Fibroblast of pulmonary artery (primary cell): ENCODE data around the gene SNX18.
A peak's percentile ranks its signal among the peaks of the same experiment; 100 is the strongest.
"Not testable (repeated sequence)": the region's sequence is repeated elsewhere in the genome, so short reads cannot be mapped to it uniquely, and the experiment has no call there.

ENCODE experiments used
- DNase-seq: peaks from one replicate; pipeline ENCODE4 v3.0.0-alpha.2; 2010; ENCODE audit warnings: low read depth
- H3K4me3 ChIP-seq: replicated peaks from 2 replicates; pipeline ENCODE4 v1.5.1; 2011; ENCODE audit warnings: low read depth, mild to moderate bottlenecking, control low read depth, low read length, moderate library complexity
- CTCF ChIP-seq: IDR thresholded peaks from 2 replicates; pipeline ENCODE4 v1.5.1; 2011; ENCODE audit warnings: mild to moderate bottlenecking, control low read depth, low read length, inconsistent platforms; ENCODE audit errors: missing control alignments

Gene SNX18

DNA sequence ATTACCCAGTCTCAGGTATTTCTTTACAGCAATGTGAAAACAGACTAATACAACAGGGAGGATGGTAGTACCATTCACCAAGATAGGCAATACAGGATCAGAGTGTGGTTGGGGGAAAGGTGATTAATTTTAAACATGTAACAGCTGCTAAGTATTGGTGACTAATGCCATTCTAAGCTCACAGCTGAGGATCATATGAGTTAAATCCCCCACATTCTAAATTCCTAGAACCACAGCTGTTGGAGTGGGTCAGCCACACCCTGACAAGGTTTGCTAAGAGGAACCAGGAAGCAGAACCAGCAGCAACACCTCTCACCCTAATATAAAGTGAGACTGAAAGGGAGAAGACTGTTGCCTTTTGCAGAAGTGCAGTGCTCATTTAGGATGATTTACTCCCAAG lies 37.3 kb upstream of the SNX18 start:
- no peak for DNase-seq
- no peak overlapping the region for H3K4me3 ChIP-seq
- no peak for TF ChIP-seq CTCF

DNA sequence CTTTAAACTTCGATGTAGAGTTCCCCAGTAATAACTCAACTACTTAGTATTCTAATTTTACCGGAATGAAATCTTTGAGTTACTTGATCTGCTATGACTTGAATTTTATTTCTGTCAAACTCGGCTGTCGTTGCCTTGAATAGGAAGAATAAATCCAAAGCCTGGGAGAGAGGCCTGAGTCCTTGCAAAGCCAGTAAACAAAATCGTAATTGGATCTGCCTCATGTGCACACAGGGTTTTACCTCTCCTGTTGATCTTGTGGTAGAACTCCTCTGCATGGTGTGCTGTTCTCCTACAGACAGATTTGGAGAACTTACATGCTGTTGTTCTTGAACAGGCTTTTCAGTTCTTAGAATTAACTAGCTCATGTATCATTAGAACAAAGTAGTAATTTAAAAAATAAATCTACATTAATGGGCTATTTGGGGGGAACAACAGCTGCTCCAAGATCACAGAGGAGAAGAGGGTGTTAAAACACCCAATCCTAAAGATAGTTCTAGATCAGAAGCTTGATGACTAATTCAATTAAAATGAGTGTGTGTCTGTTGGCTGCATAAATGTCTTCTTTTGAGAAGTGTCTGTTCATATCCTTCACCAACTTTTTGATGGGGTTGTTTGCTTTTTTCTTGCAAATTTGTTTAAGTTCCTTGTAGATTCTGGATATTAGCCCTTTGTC lies 33.2 kb upstream of the SNX18 start:
- H3K4me3 ChIP-seq = no peak overlapping the region
- no peak for DNase-seq
- TF ChIP-seq CTCF = no peak

GRCh38 chr5:54485659-54486058 lies 31.9 kb upstream of the SNX18 start:
- DNase-seq, H3K4me3 ChIP-seq: not testable (repeated sequence)

- not testable (repeated sequence) for H3K4me3 ChIP-seq, DNase-seq
Observed at GRCh38 chr5:54489648-54489979, 27.9 kb upstream of the SNX18 start.

DNA sequence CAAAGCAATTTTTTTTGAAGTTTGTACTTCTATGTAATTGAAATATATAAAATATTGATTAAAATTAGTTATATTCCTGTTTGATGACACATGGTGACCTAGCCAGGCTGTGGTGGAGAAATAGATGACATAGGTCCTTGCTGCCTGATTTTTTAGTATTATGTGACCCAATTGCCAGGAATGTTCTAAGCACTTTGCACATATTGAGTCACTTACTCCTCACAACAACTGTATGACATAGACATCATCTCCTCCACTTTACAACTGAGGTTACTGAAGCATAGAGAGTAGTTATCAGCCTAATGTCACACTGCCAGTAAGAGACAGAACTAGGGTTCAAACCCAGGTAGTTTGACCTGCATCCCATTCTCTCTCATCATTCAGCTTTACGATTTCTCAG lies 26.2 kb upstream of the SNX18 start:
- no peak for DNase-seq
- TF ChIP-seq CTCF = no peak
- H3K4me3 ChIP-seq = no peak overlapping the region

- H3K4me3 ChIP-seq = no peak overlapping the region
- DNase-seq = peak; percentile 53
- no peak for TF ChIP-seq CTCF
Observed at GRCh38 chr5:54492178-54492577, 25.4 kb upstream of the SNX18 start.

DNA sequence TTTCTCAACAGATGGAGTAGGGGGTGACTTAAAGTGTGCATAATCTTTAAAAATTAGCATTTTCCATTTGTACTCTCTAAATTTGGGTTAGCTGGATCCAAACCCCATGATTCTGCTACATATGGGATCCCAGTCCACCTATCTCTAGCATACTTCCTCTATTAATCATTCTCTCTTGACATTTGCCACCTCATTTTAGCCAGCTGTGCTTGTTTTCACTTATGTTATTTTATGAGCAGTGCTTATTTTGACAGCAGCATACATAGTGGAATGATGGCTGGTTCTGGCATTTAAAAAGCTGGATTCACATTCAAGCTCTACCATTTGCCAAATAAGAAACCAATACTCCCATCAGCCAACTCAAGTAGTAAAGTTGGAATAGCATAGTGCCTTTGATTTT lies 22.5 kb upstream of the SNX18 start:
- no peak overlapping the region for H3K4me3 ChIP-seq
- TF ChIP-seq CTCF = no peak
- DNase-seq = no peak

GRCh38 chr5:54514291-54514690 lies 3.3 kb upstream of the SNX18 start:
- no peak for TF ChIP-seq CTCF
- DNase-seq = no peak
- H3K4me3 ChIP-seq = no peak overlapping the region
